Measurements from ENCODE around the gene ISM1.

DNA sequence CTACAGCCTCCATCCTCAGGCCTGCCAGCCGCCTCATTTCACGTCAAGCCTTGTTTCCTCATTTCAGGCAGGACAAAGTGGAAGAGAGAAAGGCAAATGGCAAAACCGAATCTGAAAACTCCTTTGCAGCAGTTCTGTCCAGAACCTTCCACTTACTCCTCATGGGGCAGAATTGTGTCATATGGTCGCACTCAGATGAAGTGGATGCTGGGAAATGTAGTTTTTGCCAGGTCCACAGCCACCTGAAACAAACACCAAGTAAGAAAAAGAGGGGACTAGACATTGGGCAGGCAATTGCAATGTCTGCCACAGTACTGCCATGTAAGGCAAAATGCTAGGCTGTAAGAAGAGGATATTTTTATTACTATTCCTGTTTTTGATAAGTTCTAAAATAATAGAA is 44.9 kb downstream of the ISM1 start:
- TF ChIP-seq, protein P1, sequence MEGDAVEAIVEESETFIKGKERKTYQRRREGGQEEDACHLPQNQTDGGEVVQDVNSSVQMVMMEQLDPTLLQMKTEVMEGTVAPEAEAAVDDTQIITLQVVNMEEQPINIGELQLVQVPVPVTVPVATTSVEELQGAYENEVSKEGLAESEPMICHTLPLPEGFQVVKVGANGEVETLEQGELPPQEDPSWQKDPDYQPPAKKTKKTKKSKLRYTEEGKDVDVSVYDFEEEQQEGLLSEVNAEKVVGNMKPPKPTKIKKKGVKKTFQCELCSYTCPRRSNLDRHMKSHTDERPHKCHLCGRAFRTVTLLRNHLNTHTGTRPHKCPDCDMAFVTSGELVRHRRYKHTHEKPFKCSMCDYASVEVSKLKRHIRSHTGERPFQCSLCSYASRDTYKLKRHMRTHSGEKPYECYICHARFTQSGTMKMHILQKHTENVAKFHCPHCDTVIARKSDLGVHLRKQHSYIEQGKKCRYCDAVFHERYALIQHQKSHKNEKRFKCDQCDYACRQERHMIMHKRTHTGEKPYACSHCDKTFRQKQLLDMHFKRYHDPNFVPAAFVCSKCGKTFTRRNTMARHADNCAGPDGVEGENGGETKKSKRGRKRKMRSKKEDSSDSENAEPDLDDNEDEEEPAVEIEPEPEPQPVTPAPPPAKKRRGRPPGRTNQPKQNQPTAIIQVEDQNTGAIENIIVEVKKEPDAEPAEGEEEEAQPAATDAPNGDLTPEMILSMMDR (IDR thresholded peaks at IDR 0.05; ENCODE audit: low read depth, low read length) = no peak
- no peak for TF ChIP-seq EZH2phosphoT487 (IDR thresholded peaks at IDR 0.05; ENCODE audit: low read depth)

Measured in OCI-LY3 (cell line).